ENCODE results near the gene MAPKAP1.

- no peak for TF ChIP-seq CTCF (IDR thresholded peaks at IDR 0.05; ENCODE audit: low read depth, low read length, poor library complexity, severe bottlenecking)
- TF ChIP-seq EZH2phosphoT487 (IDR thresholded peaks at IDR 0.05; ENCODE audit: borderline replicate concordance, low read length): no peak
Measured at GRCh38 chr9:125455876-125456275, 251.1 kb downstream of the MAPKAP1 start.
